ENCODE results near the gene PEAK1. TPM values are rescaled to one million over a fixed set of nuclear protein-coding genes. Genes with fewer than 3 reads are reported as not detected.

Gene PEAK1
- total and polyA plus RNA-seq, 2 experiments from 2014 or later = 7.8 to 34.1 TPM

- H3K27me3 Mint-ChIP-seq (ENCODE audit: insufficient read depth, low read depth, poor library complexity) = peaks cover 14% of the 10 kb centered on the region
- Histone ChIP-seq H3K4me3 (no peak overlapping the region), H3K27me3 (ENCODE audit: insufficient read depth) (no peaks in the 10 kb centered on the region), H3K36me3 (ENCODE audit: insufficient read depth) (no peaks in the 10 kb centered on the region), H4K20me1 (replicated peaks; ENCODE audit: insufficient read depth) (no peaks in the 10 kb centered on the region), H3K4me1 (ENCODE audit: insufficient read depth) (no peaks in the 10 kb centered on the region; the same call in 1 of the 2 replicates), H3K9me2 (ENCODE audit: insufficient read depth) (peaks cover 5% of the 10 kb centered on the region; the same call in 1 of the 2 replicates), H2AFZ (no peak overlapping the region), H3F3A (replicated peaks; ENCODE audit: low read depth) (no peaks in the 10 kb centered on the region), H3K4me2 (no peak overlapping the region), H3K79me2 (replicated peaks; ENCODE audit: insufficient read depth) (no peaks in the 10 kb centered on the region), H3K27ac (ENCODE audit: low read depth) (no peak overlapping the region)
- no peak for ATAC-seq
- no peak overlapping the region for H3K27ac Mint-ChIP-seq
- no peaks in the 10 kb centered on the region for H3K36me3 Mint-ChIP-seq (ENCODE audit: low read depth)
- peaks cover 5% of the 10 kb centered on the region; the same call in 2 of the 3 replicates for H3K4me1 Mint-ChIP-seq
- TF ChIP-seq CREB1 (CRISPR knock-in tag; IDR thresholded peaks at IDR 0.05; ENCODE audit: low read depth) (no peak), JUNB (IDR thresholded peaks at IDR 0.05; ENCODE audit: unreplicated experiment) (no peak), REST (IDR thresholded peaks at IDR 0.05; ENCODE audit: unreplicated experiment) (no peak), ZNF114 (CRISPR knock-in tag; IDR thresholded peaks at IDR 0.05) (no peak), POLR2AphosphoS5 (IDR thresholded peaks at IDR 0.05; ENCODE audit: low read depth) (no peak), NANOG (IDR thresholded peaks at IDR 0.05; ENCODE audit: borderline replicate concordance) (no peak), EZH2phosphoT487 (IDR thresholded peaks at IDR 0.05; ENCODE audit: unreplicated experiment) (no peak), CTCF (conservative IDR thresholded peaks at IDR 0.05; ENCODE audit: low read depth in 2 of 2) (no peak), ETS1 (IDR thresholded peaks at IDR 0.05) (no peak), EZH2 (IDR thresholded peaks at IDR 0.05; ENCODE audit: low read depth, unreplicated experiment) (no peak), STAT1 (IDR thresholded peaks at IDR 0.05; ENCODE audit: unreplicated experiment) (no peak), ZNF331 (CRISPR knock-in tag; IDR thresholded peaks at IDR 0.05; ENCODE audit: low read depth) (no peak), ZNF462 (CRISPR knock-in tag; IDR thresholded peaks at IDR 0.05) (no peak)
- H3K4me3 Mint-ChIP-seq = no peak overlapping the region
- H3K9me3 Mint-ChIP-seq = no peaks in the 10 kb centered on the region; the same call in 2 of the 3 replicates
- no peak for DNase-seq (ENCODE audit: low spot score)
Observed at GRCh38 chr15:77081971-77082370, 337.9 kb downstream of the PEAK1 start.
